NCI-H1694 treated with DMSO at 0.1 percent for 48 hours (cell line): ENCODE measurements around the gene HMGCS2.
"Not testable (repeated sequence)": the region's sequence is repeated elsewhere in the genome, so short reads cannot be mapped to it uniquely, and the experiment has no call there.

Experiments used
- DNase-seq: peaks from one replicate; lab custom pipeline; 2025; lab: John Stamatoyannopoulos, UW

Gene HMGCS2

DNA sequence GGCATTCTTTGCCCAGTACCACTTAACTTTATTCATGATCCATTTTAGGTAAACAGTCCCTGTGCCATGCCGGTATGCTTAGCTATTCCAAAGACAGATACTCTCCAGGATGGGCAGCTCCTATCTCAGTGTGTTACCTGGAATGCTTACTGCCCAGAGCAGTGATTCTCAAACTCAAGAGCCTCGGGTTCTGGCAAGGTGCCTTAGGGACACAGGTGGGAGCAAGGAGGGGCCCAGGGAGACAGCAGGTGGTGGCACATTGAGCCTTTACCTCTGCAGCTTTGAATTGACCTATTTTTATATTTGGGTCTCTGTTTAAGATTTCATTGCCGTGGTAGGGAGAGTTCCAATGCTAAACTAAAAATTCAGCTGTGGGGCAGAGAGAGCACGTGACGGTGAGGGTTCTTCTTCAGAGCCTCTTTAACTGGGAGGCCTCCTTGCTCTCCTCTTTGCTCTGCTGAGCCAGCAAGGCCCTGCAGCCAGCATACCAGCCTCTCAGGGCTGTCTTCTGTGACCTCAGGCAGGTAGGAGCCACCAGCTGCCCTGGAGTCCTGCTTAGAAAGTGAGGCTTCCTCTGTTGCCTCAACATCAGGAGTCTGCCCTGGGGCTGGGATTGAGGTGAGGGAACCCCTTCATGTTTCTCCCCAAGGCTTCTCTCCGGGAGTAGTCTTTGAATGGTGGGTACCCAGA is 36.8 kb downstream of the HMGCS2 start:
- no peak for DNase-seq

DNA sequence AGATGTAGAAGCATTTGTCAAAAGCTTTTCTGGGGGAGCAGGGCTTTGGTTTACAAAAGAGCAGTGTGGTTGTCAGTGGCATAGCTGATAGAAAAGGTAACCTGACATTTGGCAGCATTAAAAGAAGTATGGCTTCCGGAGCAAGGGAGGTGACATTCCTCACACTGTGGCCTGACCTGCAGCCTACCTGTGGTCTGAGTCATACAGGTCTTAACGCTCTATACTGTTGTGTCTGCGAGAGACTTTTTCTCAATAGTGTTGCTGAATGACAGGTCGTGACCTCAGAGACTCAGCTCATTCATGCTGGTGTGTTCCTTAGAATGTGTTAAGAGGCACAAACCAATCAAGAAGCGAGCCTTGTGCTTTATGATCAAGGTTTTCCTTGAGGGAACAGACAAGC is 37.6 kb downstream of the HMGCS2 start:
- no peak for DNase-seq

- DNase-seq = no peak
These were observed 39.7 kb downstream of the HMGCS2 start for GRCh38 chr1:119729044-119729443.

GRCh38 chr1:119727991-119728390 is 40.7 kb downstream of the HMGCS2 start:
- DNase-seq = no peak

- DNase-seq = no peak
These were observed 43.1 kb downstream of the HMGCS2 start for GRCh38 chr1:119725626-119726025.

GRCh38 chr1:119724611-119725218 is 44.0 kb downstream of the HMGCS2 start:
- no peak for DNase-seq

- DNase-seq = no peak
These were observed 46.8 kb downstream of the HMGCS2 start for GRCh38 chr1:119721896-119722295.

DNA sequence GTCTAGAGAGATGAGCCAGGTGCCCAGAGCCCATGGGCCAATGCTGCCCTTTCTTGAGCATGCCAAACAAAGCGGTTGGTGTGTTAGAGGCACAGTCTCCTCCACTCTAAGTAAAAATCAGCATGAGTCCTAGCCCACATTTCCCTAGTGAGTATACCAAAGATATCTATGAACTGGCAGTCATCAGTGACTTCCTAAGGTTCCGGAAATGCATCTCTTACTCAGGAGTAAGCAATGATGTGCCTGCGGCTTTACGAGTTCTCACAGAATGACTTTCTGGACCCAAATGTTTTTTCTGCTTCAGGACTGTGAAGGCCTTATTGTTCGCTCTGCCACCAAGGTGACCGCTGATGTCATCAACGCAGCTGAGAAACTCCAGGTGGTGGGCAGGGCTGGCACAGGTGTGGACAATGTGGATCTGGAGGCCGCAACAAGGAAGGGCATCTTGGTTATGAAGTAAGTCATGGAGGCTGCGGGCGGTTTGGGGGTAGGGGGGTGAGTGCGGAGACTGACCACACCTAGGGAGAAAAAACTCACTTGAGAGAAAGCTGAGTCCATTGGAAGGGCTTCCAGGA is 47.8 kb downstream of the HMGCS2 start:
- no peak for DNase-seq

DNA sequence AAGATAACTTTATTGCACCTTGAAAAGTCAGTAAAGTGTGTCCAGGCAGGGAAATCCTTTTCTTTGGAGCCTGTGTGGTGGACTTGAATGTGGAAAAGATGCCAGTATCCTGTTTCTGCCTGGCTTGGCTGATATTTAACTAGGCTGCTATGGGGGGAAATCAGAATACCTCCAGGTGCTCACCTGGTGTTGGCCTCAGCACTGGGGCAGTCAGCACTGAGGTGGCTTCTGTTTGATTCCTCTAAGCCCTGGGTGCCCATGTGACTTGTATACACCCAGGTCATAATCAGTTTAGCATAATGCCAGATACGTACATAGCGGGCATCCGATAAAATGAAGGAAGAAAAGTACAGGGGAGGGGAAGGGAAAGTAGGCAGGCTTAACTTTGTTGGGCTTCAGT is 49.7 kb downstream of the HMGCS2 start:
- DNase-seq = no peak

- DNase-seq = no peak
These were observed 50.3 kb downstream of the HMGCS2 start for GRCh38 chr1:119718409-119718808.

- DNase-seq = no peak
These were observed 53.2 kb downstream of the HMGCS2 start for GRCh38 chr1:119715542-119715941.

DNA sequence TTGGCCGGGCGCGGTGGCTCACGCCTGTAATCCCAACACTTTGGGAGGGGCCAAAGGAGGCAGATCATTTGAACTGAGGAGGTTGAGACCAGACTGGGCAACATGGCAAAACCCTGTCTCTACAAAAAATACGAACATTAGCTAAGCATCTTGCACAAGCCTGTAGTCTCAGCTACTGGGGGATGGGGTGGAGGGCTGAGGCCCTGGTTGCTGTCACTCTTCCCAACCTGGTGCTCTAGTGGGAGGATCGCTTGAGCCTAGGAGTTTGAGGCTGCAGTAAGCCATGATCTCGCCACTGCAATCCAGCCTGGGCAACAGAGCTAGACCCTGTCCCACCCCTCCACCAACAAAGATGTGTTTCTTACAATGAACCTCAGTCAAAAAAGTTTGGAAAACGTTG is 54.1 kb downstream of the HMGCS2 start:
- no peak for DNase-seq

GRCh38 chr1:119713749-119714456 is 54.8 kb downstream of the HMGCS2 start:
- DNase-seq = no peak

DNA sequence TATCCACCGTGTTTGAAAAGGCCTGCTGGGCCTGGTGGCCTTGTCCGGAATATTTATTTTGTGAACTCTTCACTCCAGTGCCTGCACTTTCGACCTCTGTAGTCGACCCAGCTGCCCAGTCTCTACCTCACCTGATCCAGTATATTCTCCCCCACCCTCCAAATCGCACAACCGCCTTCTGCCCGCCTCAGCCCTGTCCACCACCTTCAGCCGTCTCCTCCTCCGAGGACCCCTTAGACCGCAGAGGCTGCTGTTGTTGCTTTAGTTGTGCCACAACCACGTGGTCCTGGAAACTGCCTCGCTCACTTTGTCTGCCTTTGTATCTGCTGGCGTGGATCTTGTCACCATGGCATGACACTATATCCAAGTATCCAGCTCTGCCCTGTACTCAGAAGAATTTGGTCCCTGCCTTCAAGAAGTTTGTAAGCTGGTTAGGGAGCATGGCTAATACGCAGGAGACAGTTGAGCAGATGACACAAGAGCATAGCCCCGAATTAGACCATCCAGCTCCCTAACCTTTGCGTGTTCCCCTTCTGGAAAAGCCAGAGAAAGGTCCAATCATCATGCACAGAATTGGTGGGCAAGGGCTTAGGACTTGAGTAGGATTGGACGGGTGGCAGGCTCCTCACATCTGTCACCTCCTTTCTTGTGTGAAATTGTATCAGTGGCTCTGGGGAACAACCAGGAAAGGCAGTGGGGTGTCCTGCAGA is 55.5 kb downstream of the HMGCS2 start:
- peak; percentile 33 for DNase-seq

DNA sequence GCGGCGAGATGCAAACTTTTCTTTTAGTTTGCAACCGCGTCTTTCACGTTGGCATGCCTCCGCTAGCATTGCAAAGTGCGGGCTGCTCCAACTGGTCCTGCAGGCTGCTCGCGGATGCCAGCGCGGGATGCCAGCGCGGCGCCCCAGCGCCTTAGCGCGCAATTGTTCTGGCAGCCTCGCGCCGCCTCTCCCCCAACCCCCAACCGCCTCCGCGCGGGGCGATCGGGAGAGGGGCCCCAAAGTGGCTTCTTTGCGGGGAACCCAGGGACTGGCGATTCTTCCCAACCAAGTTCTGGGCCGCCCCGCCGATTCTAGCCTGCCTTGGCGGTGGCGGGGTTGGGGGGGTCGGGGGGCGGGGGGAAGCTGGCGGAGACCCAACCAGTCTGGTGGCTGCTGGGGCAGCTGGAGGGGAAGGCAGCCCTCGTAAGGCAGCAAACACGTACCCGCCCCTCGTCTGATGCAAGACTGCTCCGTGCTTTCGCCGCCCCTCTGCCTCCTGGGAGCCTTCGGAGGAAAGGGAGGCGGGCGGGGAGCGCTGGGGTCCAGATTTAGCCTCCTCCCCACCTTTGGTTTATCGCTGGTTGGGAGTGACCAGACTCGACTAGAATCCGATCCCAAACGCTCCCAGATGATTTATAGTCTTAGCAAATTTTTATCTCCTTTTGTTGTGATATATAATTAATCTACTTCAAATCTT is 56.2 kb downstream of the HMGCS2 start:
- peak; percentile 82 for DNase-seq

GRCh38 chr1:119711804-119712341 is 56.8 kb downstream of the HMGCS2 start, which contains the start of gene PHGDH:
PHGDH (plus strand) TSS chr1:119711934; CDS start chr1:119712023, 89 bp downstream.
- peak; percentile 83 for DNase-seq

DNA sequence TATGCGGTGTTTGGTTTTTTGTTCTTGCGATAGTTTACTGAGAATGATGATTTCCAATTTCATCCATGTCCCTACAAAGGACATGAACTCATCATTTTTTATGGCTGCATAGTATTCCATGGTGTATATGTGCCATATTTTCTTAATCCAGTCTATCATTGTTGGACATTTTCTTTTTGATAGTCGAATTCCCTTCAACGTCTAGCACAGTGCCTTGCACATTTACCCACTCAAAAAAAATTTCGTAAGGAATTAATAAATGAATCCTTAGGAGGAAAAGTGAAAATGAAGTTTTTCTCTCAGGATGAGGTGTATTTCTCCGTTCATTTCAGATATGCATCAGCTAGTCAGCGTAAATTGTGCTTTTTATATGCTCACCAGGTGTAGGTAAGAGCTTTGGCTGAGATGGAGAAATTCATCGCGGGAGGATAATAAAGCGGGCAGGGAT is 57.3 kb downstream of the HMGCS2 start:
- DNase-seq = not testable (repeated sequence)

- not testable (repeated sequence) for DNase-seq
These were observed 62.1 kb downstream of the HMGCS2 start for GRCh38 chr1:119706599-119706998.

- DNase-seq = no peak
These were observed 64.8 kb downstream of the HMGCS2 start for GRCh38 chr1:119703666-119704450.

DNA sequence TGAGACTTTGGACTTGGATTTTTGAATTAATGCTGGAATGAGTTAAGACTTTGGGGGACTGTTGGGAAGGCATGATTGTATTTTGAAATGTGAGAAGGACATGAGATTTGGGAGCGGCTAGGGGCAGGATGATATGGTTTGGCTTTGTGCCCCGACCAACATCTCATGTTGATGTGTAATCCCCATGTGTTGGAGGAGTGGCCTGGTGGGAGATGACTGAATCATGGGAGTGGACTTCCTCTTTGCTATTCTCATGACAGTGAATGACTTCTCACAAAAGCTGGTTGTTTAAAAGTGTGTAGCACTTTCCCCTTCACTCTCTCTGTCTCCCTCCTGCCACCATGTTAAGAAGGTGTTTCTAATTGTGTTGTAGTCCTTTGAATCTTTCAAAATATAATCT is 66.3 kb downstream of the HMGCS2 start:
- no peak for DNase-seq
